MM.1S (cell line): ENCODE measurements around the gene TGFB1.

Experiments used
- CTCF ChIP-seq: fragments of 300-600 bp; sonication (generic); IDR thresholded peaks from 2 replicates; pipeline ENCODE4 v1.5.1; 2016; ENCODE audit warnings: antibody characterized with exemption, low read length, mixed read lengths
- EZH2 ChIP-seq: fragments of 300-600 bp; sonication (generic); optimal IDR thresholded peaks from 2 replicates; pipeline ENCODE3; 2017; ENCODE audit warnings: low read depth, mild to moderate bottlenecking, antibody characterized with exemption, low read length, mixed read lengths

- TF ChIP-seq CTCF (no peak), EZH2 (no peak)
Measured at GRCh38 chr19:41330481-41330880, 23.2 kb downstream of the TGFB1 start.
